ENCODE measurements around the gene SAFB. TPM values are rescaled to one million over a fixed set of nuclear protein-coding genes. Genes with fewer than 3 reads are reported as not detected.

Gene SAFB
- total RNA-seq, 1 donor from 2014 or later = 57.9 TPM

- Mint-ChIP-seq H3K27me3 (ENCODE audit: insufficient read depth, low read depth) (peaks cover 10% of the 10 kb centered on the region), H3K4me1 (no peaks in the 10 kb centered on the region), H3K27ac (no peak overlapping the region), H3K4me3 (no peak overlapping the region), H3K9me3 (no peaks in the 10 kb centered on the region), H3K36me3 (peaks cover 20% of the 10 kb centered on the region)
- Histone ChIP-seq H3K27ac (no peak overlapping the region), H3K4me1 (no peaks in the 10 kb centered on the region), H3K4me3 (no peak overlapping the region), H3K27me3 (no peaks in the 10 kb centered on the region), H3K79me2 (ENCODE audit: low read depth) (no peaks in the 10 kb centered on the region), H3K9ac (no peak overlapping the region), H3F3A (ENCODE audit: low read depth) (peaks cover 7% of the 10 kb centered on the region), H3K36me3 (no peaks in the 10 kb centered on the region), H2AFZ (replicated peaks) (no peak overlapping the region), H3K9me3 (ENCODE audit: low read depth) (no peaks in the 10 kb centered on the region), H3K4me2 (no peak overlapping the region), H4K20me1 (ENCODE audit: low read depth) (peaks cover 17% of the 10 kb centered on the region)
- DNase-seq (ENCODE audit: low spot score) = peak; percentile 40
- TF ChIP-seq CTCF (IDR thresholded peaks at IDR 0.05) = no peak
- TF ChIP-seq EZH2 (IDR thresholded peaks at IDR 0.05) = no peak
- no peak for TF ChIP-seq EZH2phosphoT487 (IDR thresholded peaks at IDR 0.05)
Observed at GRCh38 chr19:5667751-5668271, 44.9 kb downstream of the SAFB start.

DNA sequence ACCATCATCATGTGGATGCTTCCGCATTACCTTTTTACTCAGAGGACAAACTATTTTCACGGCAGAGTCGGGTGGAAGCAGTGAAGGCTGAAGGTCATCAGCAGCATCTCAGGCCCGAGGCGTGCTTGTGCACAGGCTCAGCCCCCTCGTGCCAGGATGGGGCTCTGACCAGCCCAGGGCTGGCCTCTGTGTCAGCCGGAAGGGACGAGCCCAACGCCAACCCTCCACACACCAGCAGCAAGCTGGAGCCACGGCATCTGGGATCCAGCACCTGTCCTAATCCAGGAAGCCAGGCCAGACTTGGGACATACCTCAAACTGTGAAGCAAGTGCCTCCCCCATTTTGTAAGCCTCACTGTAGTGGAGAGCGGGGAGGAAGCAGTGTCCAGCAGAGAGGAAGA is 46.3 kb downstream of the SAFB start:
- no peaks in the 10 kb centered on the region for H3K4me1 Mint-ChIP-seq
- no peaks in the 10 kb centered on the region for H3K27me3 ChIP-seq
- no peak for TF ChIP-seq EZH2 (IDR thresholded peaks at IDR 0.05)
- no peak for TF ChIP-seq CTCF (IDR thresholded peaks at IDR 0.05)
- no peak for TF ChIP-seq EZH2phosphoT487 (IDR thresholded peaks at IDR 0.05)
- H3K4me3 ChIP-seq = no peak overlapping the region
- no peaks in the 10 kb centered on the region for H3K4me1 ChIP-seq
- no peak overlapping the region for H3K4me2 ChIP-seq
- H3K36me3 ChIP-seq = no peaks in the 10 kb centered on the region
- no peaks in the 10 kb centered on the region for H3K79me2 ChIP-seq (ENCODE audit: low read depth)
- no peak overlapping the region for H3K27ac ChIP-seq
- H3K36me3 Mint-ChIP-seq = peaks cover 21% of the 10 kb centered on the region
- peaks cover 7% of the 10 kb centered on the region for H3F3A ChIP-seq (ENCODE audit: low read depth)
- H3K9me3 Mint-ChIP-seq = no peaks in the 10 kb centered on the region
- no peak overlapping the region for H2AFZ ChIP-seq (replicated peaks)
- no peak overlapping the region for H3K9ac ChIP-seq
- no peak overlapping the region for H3K4me3 Mint-ChIP-seq
- H4K20me1 ChIP-seq (ENCODE audit: low read depth) = peaks cover 8% of the 10 kb centered on the region
- peaks cover 10% of the 10 kb centered on the region for H3K27me3 Mint-ChIP-seq (ENCODE audit: insufficient read depth, low read depth)
- H3K9me3 ChIP-seq (ENCODE audit: low read depth) = no peaks in the 10 kb centered on the region
- no peak overlapping the region for H3K27ac Mint-ChIP-seq
- no peak for DNase-seq (ENCODE audit: low spot score)

DNA sequence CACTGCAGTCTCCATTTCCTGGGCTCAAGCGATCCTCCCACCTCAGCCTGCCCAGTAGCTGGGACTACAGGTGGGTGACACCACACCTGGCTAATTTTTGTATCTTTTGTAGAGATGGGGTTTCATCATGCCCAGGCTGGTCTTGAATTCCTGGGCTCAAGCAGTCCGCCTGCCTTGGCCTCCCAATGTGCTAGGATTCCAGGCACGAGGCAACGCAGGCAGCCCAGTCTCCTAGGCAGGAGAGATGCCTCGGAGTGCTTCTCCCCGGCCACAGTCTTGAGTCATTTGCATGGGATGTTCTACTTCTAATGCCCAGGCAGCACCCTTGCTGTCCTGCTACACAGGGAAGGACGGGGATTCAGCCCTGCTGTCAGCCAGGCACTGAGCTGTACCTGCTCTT is 48.7 kb downstream of the SAFB start:
- Mint-ChIP-seq H3K36me3 (peaks cover 9% of the 10 kb centered on the region), H3K27ac (no peak overlapping the region), H3K9me3 (no peaks in the 10 kb centered on the region), H3K27me3 (ENCODE audit: insufficient read depth, low read depth) (peaks cover 11% of the 10 kb centered on the region), H3K4me3 (no peak overlapping the region), H3K4me1 (no peaks in the 10 kb centered on the region)
- Histone ChIP-seq H2AFZ (replicated peaks) (no peak overlapping the region), H3K27ac (no peak overlapping the region), H3K9ac (no peak overlapping the region), H3K36me3 (no peaks in the 10 kb centered on the region), H3F3A (ENCODE audit: low read depth) (peaks cover 4% of the 10 kb centered on the region), H3K4me2 (no peak overlapping the region), H3K4me1 (no peaks in the 10 kb centered on the region), H3K79me2 (ENCODE audit: low read depth) (no peaks in the 10 kb centered on the region), H3K4me3 (no peak overlapping the region), H3K27me3 (no peaks in the 10 kb centered on the region), H3K9me3 (ENCODE audit: low read depth) (no peaks in the 10 kb centered on the region), H4K20me1 (ENCODE audit: low read depth) (peaks cover 7% of the 10 kb centered on the region)
- TF ChIP-seq CTCF (IDR thresholded peaks at IDR 0.05) = no peak
- no peak for DNase-seq (ENCODE audit: low spot score)

Data from neural progenitor cell (in vitro differentiated cells).